Measurements from ENCODE around the gene ARID1B.
A peak's percentile ranks its signal among the peaks of the same experiment; 100 is the strongest.

Gene ARID1B

GRCh38 chr6:156760377-156760776, 16.8 kb upstream of the ARID1B start:
- Histone ChIP-seq H3K4me3 (ENCODE audit: low read depth, low read length) (no peak overlapping the region), H3K36me3 (ENCODE audit: control insufficient read depth in 2 of 2, insufficient read depth in 1 of 2, low read length in 2 of 2) (no peaks in the 10 kb centered on the region), H3K9me3 (ENCODE audit: control insufficient read depth, insufficient read depth, low read depth, low read length) (no peaks in the 10 kb centered on the region), H3K4me1 (ENCODE audit: control insufficient read depth, insufficient read depth, low read length) (peaks cover 6% of the 10 kb centered on the region; the same call in 1 of the 2 replicates), H3K27ac (ENCODE audit: extremely low read depth, low read depth, low read length) (no peak overlapping the region)
- no peak for TF ChIP-seq ZNF518A (tag by site-specific recombination; conservative IDR thresholded peaks at IDR 0.05; ENCODE audit: low read depth)
- peak; percentile 51 for TF ChIP-seq ZNF585B (tag by site-specific recombination; IDR thresholded peaks at IDR 0.05)
- ChIA-PET CTCF (interaction anchor here (0.7 to 1.4 kb wide), 3 partner anchors 11 to 286 kb away, joined by 3 to 4 read pairs (median 3); no protein-coding TSS in a partner anchor), POLR2A (no interaction called here)

GRCh38 chr6:156762547-156762946, 14.6 kb upstream of the ARID1B start:
- TF ChIP-seq ZXDB (tag by site-specific recombination; IDR thresholded peaks at IDR 0.05) (no peak), ZBTB8A (tag by site-specific recombination; IDR thresholded peaks at IDR 0.05) (no peak), ZNF292 (tag by site-specific recombination; IDR thresholded peaks at IDR 0.05; ENCODE audit: borderline replicate concordance, low read depth) (no peak), GFI1B (tag by site-specific recombination; IDR thresholded peaks at IDR 0.05) (no peak), ZNF48 (tag by site-specific recombination; IDR thresholded peaks at IDR 0.05) (no peak), ZNF18 (tag by site-specific recombination; IDR thresholded peaks at IDR 0.05) (no peak), ZNF23 (tag by site-specific recombination; IDR thresholded peaks at IDR 0.05; ENCODE audit: borderline replicate concordance) (no peak), ZBTB20 (tag by site-specific recombination; IDR thresholded peaks at IDR 0.05) (no peak), ZNF132 (tag by site-specific recombination; IDR thresholded peaks at IDR 0.05; ENCODE audit: borderline replicate concordance) (no peak), ZNF175 (tag by site-specific recombination; IDR thresholded peaks at IDR 0.05) (no peak)
- ChIA-PET CTCF (interaction anchor here (0.8 to 1.2 kb wide), 2 partner anchors 8 to 11 kb away, joined by 3 to 5 read pairs; no protein-coding TSS in a partner anchor), POLR2A (no interaction called here)
- no peak overlapping the region for H3K27ac ChIP-seq (ENCODE audit: extremely low read depth, low read depth, low read length)
- peaks cover 6% of the 10 kb centered on the region; the same call in 1 of the 2 replicates for H3K4me1 ChIP-seq (ENCODE audit: control insufficient read depth, insufficient read depth, low read length)
- no peaks in the 10 kb centered on the region for H3K9me3 ChIP-seq (ENCODE audit: control insufficient read depth, insufficient read depth, low read depth, low read length)
- no peak overlapping the region for H3K4me3 ChIP-seq (ENCODE audit: low read depth, low read length)
- H3K36me3 ChIP-seq (ENCODE audit: control insufficient read depth in 2 of 2, insufficient read depth in 1 of 2, low read length in 2 of 2), result no peaks in the 10 kb centered on the region

GRCh38 chr6:156765117-156765516, 12.1 kb upstream of the ARID1B start:
- POLR2A ChIA-PET, result no interaction called here
- Histone ChIP-seq H3K36me3 (ENCODE audit: control insufficient read depth in 2 of 2, insufficient read depth in 1 of 2, low read length in 2 of 2) (no peaks in the 10 kb centered on the region), H3K9me3 (ENCODE audit: control insufficient read depth, insufficient read depth, low read depth, low read length) (no peaks in the 10 kb centered on the region), H3K27ac (ENCODE audit: extremely low read depth, low read depth, low read length) (no peak overlapping the region), H3K4me1 (ENCODE audit: control insufficient read depth, insufficient read depth, low read length) (no peaks in the 10 kb centered on the region), H3K4me3 (ENCODE audit: low read depth, low read length) (no peak overlapping the region)
- CTCF ChIA-PET, result interaction anchor here (0.6 to 1.0 kb wide), 2 partner anchors 9 to 196 kb away, joined by 4 to 6 read pairs; no protein-coding TSS in a partner anchor
- TF ChIP-seq ZSCAN18 (tag by site-specific recombination; IDR thresholded peaks at IDR 0.05) (no peak), ZNF398 (tag by site-specific recombination; IDR thresholded peaks at IDR 0.05) (no peak), ZNF510 (tag by site-specific recombination; IDR thresholded peaks at IDR 0.05; ENCODE audit: insufficient replicate concordance) (no peak), PRDM6 (tag by site-specific recombination; IDR thresholded peaks at IDR 0.05) (no peak), ZFP69B (tag by site-specific recombination; IDR thresholded peaks at IDR 0.05) (no peak), KLF16 (tag by site-specific recombination; IDR thresholded peaks at IDR 0.05) (no peak)

Data from HEK293 (cell line).